HG03039 (cell line): ENCODE results near the gene EMP3.

Experiments used
- ATAC-seq: cut with Tn5 transposase; IDR thresholded peaks from one replicate; pipeline ENCODE4 v1.9.1; 2021; ENCODE audit warnings: mild to moderate bottlenecking, moderate library complexity; ENCODE audit not compliant: unreplicated experiment

Gene EMP3

GRCh38 chr19:48372904-48373303 is 47.6 kb downstream of the EMP3 start:
- ATAC-seq = no peak

DNA sequence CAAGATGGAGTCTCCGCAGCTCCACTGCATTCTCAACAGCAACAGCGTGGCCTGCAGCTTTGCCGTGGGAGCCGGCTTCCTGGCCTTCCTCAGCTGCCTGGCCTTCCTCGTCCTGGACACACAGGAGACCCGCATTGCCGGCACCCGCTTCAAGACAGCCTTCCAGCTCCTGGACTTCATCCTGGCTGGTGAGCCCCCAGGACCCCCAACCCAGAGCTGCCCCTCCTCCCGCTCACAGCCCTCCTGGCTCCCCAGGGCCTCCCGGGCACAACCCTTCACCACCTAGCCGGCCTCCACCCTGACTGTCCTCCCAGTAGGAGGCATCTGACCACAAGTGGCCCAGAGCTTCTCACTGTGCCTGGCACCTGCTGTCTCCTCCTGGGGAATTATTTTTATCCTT is 48.2 kb downstream of the EMP3 start:
- ATAC-seq = no peak

DNA sequence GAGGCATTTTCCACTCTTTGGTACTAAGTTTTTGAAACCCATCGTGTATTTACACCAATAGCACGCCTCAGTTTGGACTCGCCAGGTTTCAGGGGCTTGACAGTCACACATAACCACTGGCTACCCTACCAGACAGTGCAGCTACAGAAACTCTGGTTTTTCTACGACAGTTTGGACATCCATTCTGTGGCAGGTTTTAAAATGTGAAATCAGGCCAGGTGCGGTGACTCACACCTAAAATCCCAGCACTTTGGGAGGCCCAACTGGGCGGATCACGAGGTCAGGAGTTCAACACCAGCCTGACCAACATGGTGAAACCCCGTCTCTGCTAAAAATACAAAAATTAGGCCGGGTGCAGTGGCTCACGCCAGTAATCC is 52.8 kb downstream of the EMP3 start:
- ATAC-seq = no peak

DNA sequence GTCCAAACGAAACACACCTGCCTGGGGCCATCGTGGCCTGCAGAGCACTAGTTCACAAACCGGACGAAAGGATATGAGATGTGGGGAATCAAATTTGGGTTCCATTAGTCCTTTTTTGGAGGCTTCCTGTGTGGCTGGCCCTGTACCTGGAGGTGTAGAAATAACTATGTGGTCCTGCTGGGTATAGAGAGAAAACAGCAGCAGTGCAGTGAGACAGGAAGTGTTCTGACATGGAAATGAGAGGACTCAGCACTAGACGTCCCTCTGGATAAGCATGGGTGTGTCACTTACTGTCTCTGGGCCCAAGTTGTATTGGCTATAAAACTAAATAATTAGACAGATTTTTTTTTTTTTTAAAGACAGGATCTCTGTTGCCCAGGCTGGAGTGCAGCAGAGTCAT is 53.7 kb downstream of the EMP3 start:
- ATAC-seq = no peak
